ENCODE measurements around the gene MIB1. TPM values are rescaled to one million over a fixed set of nuclear protein-coding genes. Genes with fewer than 3 reads are reported as not detected.
"Not testable (repeated sequence)": the region's sequence is repeated elsewhere in the genome, so short reads cannot be mapped to it uniquely, and the experiment has no call there.

The MIB1 gene
- total RNA-seq (10 to 100 TPM; 21.7 to 29.5 (median 24.1) TPM), polyA plus RNA-seq (3.7 TPM)
- long read RNA-seq, donor 1, full-length matches to known transcripts, result 12 of 24 reads
- long read RNA-seq, donor 1, partial matches to known transcripts, result 1 of 24 reads
- long read RNA-seq, donor 1, other reads (novel, unspliced or antisense), result 11 of 24 reads
- long read RNA-seq, donor 2, full-length matches to known transcripts, result 2 of 5 reads
- long read RNA-seq, donor 2, partial matches to known transcripts, result 0 of 5 reads
- long read RNA-seq, donor 2, other reads (novel, unspliced or antisense), result 3 of 5 reads
- long read RNA-seq, donor 3, partial matches to known transcripts, result 3 of 15 reads
- long read RNA-seq, donor 3, other reads (novel, unspliced or antisense), result 12 of 15 reads
- long read RNA-seq, donor 4, full-length matches to known transcripts, result 2 of 4 reads
- long read RNA-seq, donor 4, partial matches to known transcripts, result 0 of 4 reads
- long read RNA-seq, donor 4, other reads (novel, unspliced or antisense), result 2 of 4 reads

DNA sequence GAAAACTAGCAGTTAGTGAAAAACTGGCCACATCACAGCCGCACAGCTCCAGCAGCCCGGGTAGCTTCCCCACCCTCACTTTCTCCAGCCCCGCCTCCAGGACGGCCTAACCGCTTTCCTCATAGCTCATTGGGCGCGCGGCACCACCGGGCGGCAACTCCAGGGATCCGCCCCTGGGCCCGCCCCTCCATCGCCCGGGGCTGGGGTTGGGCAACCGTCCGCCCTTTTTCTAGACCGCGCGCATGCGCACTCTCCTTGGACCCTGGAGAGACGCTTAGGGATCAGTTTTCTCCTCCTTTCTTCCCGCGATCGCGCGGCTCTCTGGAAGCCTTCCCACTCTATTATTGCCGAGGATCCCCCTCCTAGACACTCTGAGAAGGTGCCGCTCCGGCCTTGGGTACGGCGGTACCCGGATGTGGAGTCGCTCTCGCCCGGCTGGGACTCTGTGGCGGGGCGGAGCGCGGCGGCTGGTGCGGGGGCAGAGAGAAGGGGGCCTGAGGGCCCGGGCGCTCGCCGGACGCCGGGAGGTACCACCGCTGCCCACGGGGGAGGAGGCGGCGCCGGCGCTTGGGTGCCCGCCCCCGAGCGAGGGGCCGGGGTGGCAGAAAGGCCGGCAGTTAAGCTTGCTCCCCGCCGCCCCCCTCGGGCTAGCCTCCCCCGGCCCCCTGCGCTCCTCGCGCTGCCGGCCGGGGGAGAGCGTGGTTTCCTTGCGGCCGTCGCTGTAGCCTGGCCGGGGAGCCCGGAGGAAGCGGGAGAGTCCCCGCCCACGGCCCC, at the start of gene MIB1:
Gene MIB1, plus strand, starts transcription at position 255 of the 774 bp plus-strand sequence. CDS start 792 bp downstream, outside the sequence.
- peak within 1 kb of the TSS; percentile 96 for H3K4me3 ChIP-seq (ENCODE audit: low read length)
- H3K27me3 ChIP-seq (ENCODE audit: control insufficient read depth, insufficient read depth), result no peaks in the 10 kb centered on the region
- peaks cover 2% of the 10 kb centered on the region for H3K4me1 ChIP-seq (ENCODE audit: control insufficient read depth, insufficient read depth, low read length)
- peak; percentile 100 for ATAC-seq
- intact Hi-C loops (cut with DNase I), result no loop called here
- no peaks in the 10 kb centered on the region for H3K9me3 ChIP-seq (ENCODE audit: control insufficient read depth, low read length)
- peak; percentile 99 to 100 (median 100) for DNase-seq
- peak within 1 kb of the TSS; percentile 100 for H3K27ac ChIP-seq (ENCODE audit: low read length)
- WGBS, result under 1% methylated on average over 76 of the region's 76 CpGs

DNA sequence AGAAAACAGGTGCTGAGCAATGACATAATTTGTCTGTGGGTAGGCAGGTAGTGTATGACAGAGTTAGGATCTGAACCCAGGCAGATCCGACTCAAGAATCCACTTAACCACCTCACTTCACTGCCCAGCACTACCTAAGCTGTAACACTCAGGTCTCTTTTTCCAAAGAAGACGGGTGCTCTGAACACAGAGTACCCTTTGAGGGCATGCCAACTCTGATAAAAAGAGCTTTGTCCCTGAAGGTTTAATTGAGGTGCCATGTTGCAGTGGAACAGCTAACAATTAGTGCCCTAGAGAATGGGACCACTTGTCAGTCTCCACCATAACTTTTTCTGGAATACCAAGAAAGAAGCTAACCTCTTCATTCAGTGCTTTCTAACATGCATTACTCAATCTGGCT, 47.3 kb upstream of the MIB1 start:
- 85% methylated on average over 2 of the region's 2 CpGs for WGBS
- no peaks in the 10 kb centered on the region for H3K27me3 ChIP-seq (ENCODE audit: control insufficient read depth, insufficient read depth)
- intact Hi-C loops (cut with DNase I), result no loop called here
- no peak for DNase-seq
- H3K27ac ChIP-seq (ENCODE audit: low read length), result no peak overlapping the region
- H3K4me1 ChIP-seq (ENCODE audit: control insufficient read depth, insufficient read depth, low read length), result no peaks in the 10 kb centered on the region
- H3K9me3 ChIP-seq (ENCODE audit: control insufficient read depth, low read length), result no peaks in the 10 kb centered on the region
- no peak overlapping the region for H3K4me3 ChIP-seq (ENCODE audit: low read length)
- no peak for ATAC-seq

DNA sequence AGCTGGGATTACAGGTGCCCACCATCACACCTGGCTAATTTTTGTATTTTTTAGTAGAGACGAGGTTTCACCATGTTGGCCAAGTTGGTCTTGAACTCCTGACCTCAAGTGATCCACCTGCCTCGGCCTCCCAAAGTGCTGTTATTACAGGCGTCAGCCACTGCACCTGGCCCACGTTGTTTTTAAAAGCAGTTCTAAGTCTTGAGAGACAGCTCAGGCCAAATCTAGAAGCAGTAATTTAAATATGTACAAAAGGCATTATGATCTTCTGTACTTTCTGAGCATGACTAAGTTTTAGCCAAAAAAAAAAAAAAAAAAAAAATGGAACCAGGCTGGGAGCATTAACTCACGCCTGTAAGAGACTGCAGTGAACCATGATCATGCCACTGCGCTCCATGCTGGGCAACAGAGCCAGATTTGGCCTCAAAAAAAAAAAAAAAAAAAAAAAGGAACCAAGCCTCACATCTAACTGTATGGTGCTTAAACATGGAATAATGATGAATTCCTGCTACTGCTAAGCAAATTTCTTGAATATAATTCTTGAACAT, 40.0 kb upstream of the MIB1 start:
- intact Hi-C loops (cut with DNase I), result loop anchor here in 1 of 4 donors (5.0 kb wide), 1 partner anchor 88 kb away; the partner anchor contains the start of gene SNRPD1

GRCh38 chr18:21701621-21702020, 39.0 kb upstream of the MIB1 start:
- no peaks in the 10 kb centered on the region for H3K4me1 ChIP-seq (ENCODE audit: control insufficient read depth, insufficient read depth, low read length)
- intact Hi-C loops (cut with DNase I), result loop anchor here in 1 of 4 donors (5.0 kb wide), 1 partner anchor 89 kb away; the partner anchor contains the start of gene SNRPD1
- ATAC-seq, result no peak

More for the DNA sequence above, 40.0 kb upstream of the MIB1 start:
- no peak for DNase-seq
- WGBS, result 92% methylated on average over 6 of the region's 6 CpGs
- no peaks in the 10 kb centered on the region for H3K27me3 ChIP-seq (ENCODE audit: control insufficient read depth, insufficient read depth)
- ATAC-seq, result no peak
- H3K4me3 ChIP-seq (ENCODE audit: low read length), result no peak overlapping the region
- H3K4me1 ChIP-seq (ENCODE audit: control insufficient read depth, insufficient read depth, low read length), result no peaks in the 10 kb centered on the region
- no peaks in the 10 kb centered on the region for H3K9me3 ChIP-seq (ENCODE audit: control insufficient read depth, low read length)
- H3K27ac ChIP-seq (ENCODE audit: low read length), result no peak overlapping the region

DNA sequence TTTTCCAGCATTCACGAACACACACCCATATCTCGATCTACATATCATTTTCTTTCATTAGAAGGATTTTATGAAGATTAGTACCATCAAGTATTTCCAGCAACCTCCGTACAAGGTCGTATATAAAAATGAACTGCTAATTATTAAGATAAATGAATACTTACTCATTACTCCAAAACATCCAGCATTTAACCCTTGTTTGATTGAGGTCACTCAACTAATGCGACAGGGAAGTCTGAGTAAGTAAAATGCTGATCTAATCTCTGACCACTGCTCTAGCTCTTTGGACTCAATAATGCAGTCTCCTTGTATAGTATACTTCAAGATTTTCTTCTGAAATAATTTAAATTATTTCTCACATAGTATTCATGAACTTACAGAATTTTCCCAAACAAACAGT, 38.0 kb upstream of the MIB1 start:
- ATAC-seq (no peak), DNase-seq (no peak)
- WGBS, result 88% methylated on average over 5 of the region's 5 CpGs
- Histone ChIP-seq H3K27me3 (ENCODE audit: control insufficient read depth, insufficient read depth) (no peaks in the 10 kb centered on the region), H3K9me3 (ENCODE audit: control insufficient read depth, low read length) (no peaks in the 10 kb centered on the region), H3K4me3 (ENCODE audit: low read length) (no peak overlapping the region), H3K27ac (ENCODE audit: low read length) (no peak overlapping the region), H3K4me1 (ENCODE audit: control insufficient read depth, insufficient read depth, low read length) (no peaks in the 10 kb centered on the region)
- intact Hi-C loops (cut with DNase I), result loop anchor here in 1 of 4 donors (5.0 kb wide), 1 partner anchor 90 kb away; the partner anchor contains the start of gene SNRPD1

More at GRCh38 chr18:21701621-21702020, 39.0 kb upstream of the MIB1 start:
- no peaks in the 10 kb centered on the region for H3K27me3 ChIP-seq (ENCODE audit: control insufficient read depth, insufficient read depth)
- H3K4me3 ChIP-seq (ENCODE audit: low read length), result no peak overlapping the region
- no peak overlapping the region for H3K27ac ChIP-seq (ENCODE audit: low read length)
- DNase-seq, result no peak
- WGBS, result 97% methylated on average over 2 of the region's 2 CpGs
- H3K9me3 ChIP-seq (ENCODE audit: control insufficient read depth, low read length), result no peaks in the 10 kb centered on the region

GRCh38 chr18:21703241-21703820, 37.3 kb upstream of the MIB1 start:
- intact Hi-C loops (cut with DNase I), result loop anchor here in 1 of 4 donors (5.0 kb wide), 1 partner anchor 91 kb away; the partner anchor contains the start of gene SNRPD1

GRCh38 chr18:21704603-21705364, 35.8 kb upstream of the MIB1 start, which contains the start of gene ABHD3:
ABHD3 (minus strand) TSS chr18:21704774; CDS start chr18:21704665, 109 bp downstream.
- Histone ChIP-seq H3K27ac (ENCODE audit: low read length) (peak within 1 kb of the TSS; percentile 89), H3K9me3 (ENCODE audit: control insufficient read depth, low read length) (no peaks in the 10 kb centered on the region), H3K4me1 (ENCODE audit: control insufficient read depth, insufficient read depth, low read length) (no peaks in the 10 kb centered on the region), H3K4me3 (ENCODE audit: low read length) (peak within 1 kb of the TSS; percentile 89), H3K27me3 (ENCODE audit: control insufficient read depth, insufficient read depth) (no peaks in the 10 kb centered on the region)
- ATAC-seq (peak; percentile 100), DNase-seq (peak; percentile 96 to 98 (median 98))
- WGBS, result 3% methylated on average over 60 of the region's 60 CpGs
- intact Hi-C loops (cut with DNase I), result loop anchor here in 1 of 4 donors (5.0 kb wide), 1 partner anchor 92 kb away; the partner anchor contains the start of gene SNRPD1

More at GRCh38 chr18:21703241-21703820, 37.3 kb upstream of the MIB1 start:
- WGBS, result 11% methylated on average over 17 of the region's 17 CpGs
- Histone ChIP-seq H3K27me3 (ENCODE audit: control insufficient read depth, insufficient read depth) (no peaks in the 10 kb centered on the region), H3K27ac (ENCODE audit: low read length) (peak overlapping the region; percentile 6), H3K4me1 (ENCODE audit: control insufficient read depth, insufficient read depth, low read length) (no peaks in the 10 kb centered on the region), H3K9me3 (ENCODE audit: control insufficient read depth, low read length) (no peaks in the 10 kb centered on the region), H3K4me3 (ENCODE audit: low read length) (peak overlapping the region; percentile 89)
- ATAC-seq (no peak), DNase-seq (peak in 1 of 3 donors; percentile 38)

- H3K27ac ChIP-seq (ENCODE audit: low read length), result no peak overlapping the region
- DNase-seq (peak in 2 of 3 donors; percentile 47 to 55), ATAC-seq (no peak)
- no peaks in the 10 kb centered on the region for H3K9me3 ChIP-seq (ENCODE audit: control insufficient read depth, low read length)
- 96% methylated on average over 28 of the region's 28 CpGs for WGBS
- H3K4me1 ChIP-seq (ENCODE audit: control insufficient read depth, insufficient read depth, low read length), result no peaks in the 10 kb centered on the region
- intact Hi-C loops (cut with DNase I), result no loop called here
- no peak overlapping the region for H3K4me3 ChIP-seq (ENCODE audit: low read length)
- no peaks in the 10 kb centered on the region for H3K27me3 ChIP-seq (ENCODE audit: control insufficient read depth, insufficient read depth)
Measured at GRCh38 chr18:21706386-21706865, 34.2 kb upstream of the MIB1 start.

DNA sequence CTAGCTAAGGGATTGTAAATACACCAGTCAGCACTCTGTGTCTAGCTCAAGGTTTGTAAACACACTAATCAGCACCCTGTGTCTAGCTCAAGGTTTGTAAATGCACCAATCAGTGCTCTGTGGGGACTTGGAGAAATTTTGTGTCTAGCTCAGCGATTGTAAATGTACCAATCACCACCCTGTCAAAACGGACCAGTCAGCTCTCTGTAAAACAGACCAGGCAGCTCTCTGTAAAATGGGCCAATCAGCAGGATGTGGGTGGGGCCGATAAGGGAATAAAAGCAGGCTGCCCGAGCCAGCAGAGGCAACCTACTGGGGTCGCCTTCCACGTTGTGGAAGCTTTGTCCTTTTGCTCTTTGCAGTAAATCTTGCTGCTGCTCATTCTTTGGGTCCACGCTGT, 33.5 kb upstream of the MIB1 start:
- ATAC-seq; H3K9me3 ChIP-seq (ENCODE audit: control insufficient read depth, low read length); H3K27me3 ChIP-seq (ENCODE audit: control insufficient read depth, insufficient read depth); H3K4me3 ChIP-seq (ENCODE audit: low read length); intact Hi-C loops (cut with DNase I); DNase-seq; H3K4me1 ChIP-seq (ENCODE audit: control insufficient read depth, insufficient read depth, low read length); H3K27ac ChIP-seq (ENCODE audit: low read length): not testable (repeated sequence)
- 75% methylated on average over 7 of the region's 7 CpGs for WGBS
